GM12874 (cell line): ENCODE data around the gene SFTPA2.

Experiments used
- TF ChIP-seq, protein P1 (sequence below): IDR thresholded peaks from 2 replicates; pipeline ENCODE4 v1.5.1; 2011; ENCODE audit warnings: low read depth, mild to moderate bottlenecking, control low read depth, low read length, moderate library complexity; ENCODE audit not compliant: insufficient read depth

Gene SFTPA2

DNA sequence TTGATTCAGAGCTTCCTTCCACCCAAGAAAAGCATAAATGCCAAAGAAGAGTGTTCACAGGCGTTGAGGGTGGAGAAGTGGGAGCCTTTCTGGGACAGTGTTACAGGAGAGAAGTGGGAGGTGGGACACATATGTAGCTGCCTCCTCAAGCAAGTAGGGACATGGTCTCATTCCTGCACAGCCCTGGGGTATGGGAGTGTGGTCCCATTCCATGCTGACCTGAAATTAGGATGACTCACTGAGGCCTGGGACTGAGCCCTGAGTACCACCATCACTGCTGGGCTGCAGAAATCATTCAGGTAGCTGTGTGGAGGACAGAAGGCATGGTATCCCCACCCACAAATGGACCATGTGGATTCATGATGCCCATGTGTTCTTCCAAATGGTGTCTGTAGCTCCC lies 33.2 kb upstream of the SFTPA2 start:
- TF ChIP-seq, protein P1, sequence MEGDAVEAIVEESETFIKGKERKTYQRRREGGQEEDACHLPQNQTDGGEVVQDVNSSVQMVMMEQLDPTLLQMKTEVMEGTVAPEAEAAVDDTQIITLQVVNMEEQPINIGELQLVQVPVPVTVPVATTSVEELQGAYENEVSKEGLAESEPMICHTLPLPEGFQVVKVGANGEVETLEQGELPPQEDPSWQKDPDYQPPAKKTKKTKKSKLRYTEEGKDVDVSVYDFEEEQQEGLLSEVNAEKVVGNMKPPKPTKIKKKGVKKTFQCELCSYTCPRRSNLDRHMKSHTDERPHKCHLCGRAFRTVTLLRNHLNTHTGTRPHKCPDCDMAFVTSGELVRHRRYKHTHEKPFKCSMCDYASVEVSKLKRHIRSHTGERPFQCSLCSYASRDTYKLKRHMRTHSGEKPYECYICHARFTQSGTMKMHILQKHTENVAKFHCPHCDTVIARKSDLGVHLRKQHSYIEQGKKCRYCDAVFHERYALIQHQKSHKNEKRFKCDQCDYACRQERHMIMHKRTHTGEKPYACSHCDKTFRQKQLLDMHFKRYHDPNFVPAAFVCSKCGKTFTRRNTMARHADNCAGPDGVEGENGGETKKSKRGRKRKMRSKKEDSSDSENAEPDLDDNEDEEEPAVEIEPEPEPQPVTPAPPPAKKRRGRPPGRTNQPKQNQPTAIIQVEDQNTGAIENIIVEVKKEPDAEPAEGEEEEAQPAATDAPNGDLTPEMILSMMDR: no peak

DNA sequence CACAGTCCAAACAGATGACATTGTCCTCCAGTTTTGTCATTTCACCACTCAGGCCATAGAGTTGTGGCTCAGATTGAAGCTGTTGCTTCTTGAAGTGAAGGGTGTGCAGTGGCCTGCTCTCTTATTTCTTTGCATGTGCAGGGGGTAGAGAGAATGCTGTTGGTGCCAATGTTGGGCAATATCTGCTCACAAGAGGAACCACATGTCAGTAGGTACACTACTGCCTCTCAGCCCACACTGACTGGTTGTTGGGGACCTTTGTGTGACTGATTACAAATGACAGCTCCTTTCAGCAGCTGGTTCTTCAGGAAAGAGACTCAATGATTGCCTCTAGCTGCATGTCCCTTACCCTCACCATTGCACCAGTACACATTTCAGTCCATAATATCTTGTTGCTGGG lies 28.6 kb upstream of the SFTPA2 start:
- TF ChIP-seq, protein P1: no peak

DNA sequence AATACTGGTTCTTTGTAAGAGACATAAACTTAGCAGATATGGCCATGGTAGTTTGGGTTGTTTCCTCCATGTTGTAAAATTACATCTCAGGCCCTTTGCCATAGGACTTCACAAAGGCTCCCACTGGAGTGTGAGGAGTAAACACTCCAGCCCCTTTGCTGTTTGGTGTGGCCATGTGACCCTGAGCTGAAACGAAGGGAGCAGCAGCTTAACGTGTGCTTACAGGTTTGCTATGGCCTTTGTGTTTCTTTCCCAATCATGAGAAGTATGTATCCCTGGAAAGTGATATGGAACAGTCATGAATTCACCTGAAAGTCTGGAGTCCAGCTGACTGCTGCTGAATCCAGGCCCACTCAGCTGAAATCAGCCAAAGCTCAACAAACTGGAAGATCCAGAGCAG lies 26.7 kb upstream of the SFTPA2 start:
- TF ChIP-seq, protein P1: no peak

DNA sequence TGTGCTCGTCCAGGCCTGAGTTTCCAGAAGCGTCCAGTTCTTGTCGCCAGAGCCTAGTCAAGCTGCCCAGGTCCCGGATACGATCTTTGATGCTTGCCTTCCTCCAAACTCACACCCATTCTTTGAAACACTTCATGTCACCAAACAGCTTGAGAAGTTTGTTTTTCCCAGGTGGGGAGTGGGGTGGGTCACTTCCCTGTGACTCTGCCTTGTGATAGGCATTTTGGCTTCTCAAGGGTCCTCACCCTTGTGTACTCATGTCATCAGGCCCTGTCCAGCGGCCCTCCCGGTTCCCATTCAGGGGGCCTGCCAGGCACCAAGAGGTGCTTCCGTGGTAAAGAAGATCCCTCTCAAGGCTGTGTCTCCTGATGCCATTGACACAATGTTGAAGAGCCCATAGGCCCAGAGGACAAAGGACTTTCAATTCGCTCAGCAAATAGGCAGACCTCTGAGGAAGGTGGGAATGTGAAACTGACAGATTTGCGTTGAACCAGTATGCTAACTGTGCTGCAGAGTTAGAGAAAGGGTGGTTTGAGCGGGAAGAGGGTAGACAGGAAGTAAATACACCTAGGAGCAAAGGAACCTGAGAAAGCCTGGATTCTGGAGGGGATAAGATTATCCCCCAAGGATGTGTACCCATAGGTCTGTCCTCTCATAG lies 25.8 kb upstream of the SFTPA2 start:
- TF ChIP-seq, protein P1: no peak

DNA sequence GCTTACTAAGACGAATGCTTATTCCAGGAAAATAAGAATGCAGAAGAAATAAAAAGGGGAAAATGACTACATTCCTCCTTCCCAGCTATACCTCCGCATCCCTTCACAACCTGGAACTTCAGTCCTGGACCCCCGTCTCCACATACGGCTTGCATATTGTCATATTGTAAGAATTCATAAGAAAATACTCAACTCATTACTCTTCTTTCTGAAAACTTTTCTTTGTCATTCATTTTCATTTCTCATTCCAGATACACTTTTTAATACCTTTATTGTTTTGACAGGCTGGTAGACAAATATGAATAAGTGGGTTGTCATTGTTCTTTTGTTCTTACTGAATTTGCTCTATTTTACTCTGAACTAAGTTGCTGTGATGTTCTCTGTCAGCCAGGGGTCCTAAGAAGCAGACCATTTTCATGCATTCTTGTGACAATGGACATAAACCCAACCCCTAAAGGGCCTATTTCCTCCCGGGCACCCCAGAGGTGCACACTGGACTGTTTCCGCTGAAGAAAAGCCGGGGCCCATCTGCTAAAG lies 23.3 kb upstream of the SFTPA2 start:
- TF ChIP-seq, protein P1: no peak

DNA sequence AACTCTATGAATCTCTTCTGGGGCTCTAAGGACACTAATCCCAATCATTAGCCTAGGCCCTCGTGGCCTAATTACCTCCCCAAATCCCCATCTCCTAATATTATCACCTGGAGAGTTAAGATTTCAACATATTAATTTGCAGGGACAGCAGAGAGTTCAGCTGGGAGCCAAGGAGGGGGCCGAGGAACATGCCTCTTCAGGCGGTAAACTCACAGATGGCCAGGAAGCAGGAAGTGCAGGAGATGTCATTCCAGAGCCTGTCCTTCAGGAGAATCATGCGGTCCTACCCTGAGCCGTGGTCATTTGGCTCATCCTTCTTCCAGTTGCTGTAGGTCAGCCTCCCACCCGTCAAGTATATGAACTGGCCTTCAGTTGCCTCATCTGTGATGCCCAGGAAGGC lies 21.9 kb upstream of the SFTPA2 start:
- TF ChIP-seq, protein P1: no peak

DNA sequence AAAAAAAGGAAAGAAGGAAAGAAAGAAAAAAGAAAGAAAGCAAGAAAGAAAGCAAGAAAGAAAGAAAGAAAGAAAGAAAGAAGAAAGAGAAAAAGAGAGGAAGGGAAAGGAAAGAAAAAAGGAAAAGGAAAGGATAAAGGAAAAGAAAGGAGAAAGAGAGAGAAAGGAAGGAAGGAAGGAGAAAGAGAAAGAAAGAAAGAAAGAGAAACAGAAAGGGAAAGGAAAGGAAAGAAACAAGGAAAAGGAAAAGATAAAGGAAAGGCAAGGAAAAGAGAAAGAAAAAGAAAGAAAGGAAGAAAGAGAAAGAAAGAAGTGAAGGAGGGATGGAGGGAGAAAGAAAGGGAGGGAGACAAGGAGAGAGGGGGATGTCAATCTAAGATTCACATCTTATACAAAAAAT lies 20.8 kb upstream of the SFTPA2 start:
- TF ChIP-seq, protein P1: no peak
